ENCODE results near the gene PRIM2.
"Not testable (repeated sequence)": the region's sequence is repeated elsewhere in the genome, so short reads cannot be mapped to it uniquely, and the experiment has no call there.

GRCh38 chr6:57371779-57372178, 54.3 kb downstream of the PRIM2 start:
- not testable (repeated sequence) for TF ChIP-seq EZH2phosphoT487 (IDR thresholded peaks at IDR 0.05; ENCODE audit: insufficient read depth, low read depth); EZH2 (IDR thresholded peaks at IDR 0.05; ENCODE audit: insufficient read depth, poor library complexity, severe bottlenecking)

All from GM23248 (cell line).